ENCODE results near the gene KIRREL1.

Gene KIRREL1

DNA sequence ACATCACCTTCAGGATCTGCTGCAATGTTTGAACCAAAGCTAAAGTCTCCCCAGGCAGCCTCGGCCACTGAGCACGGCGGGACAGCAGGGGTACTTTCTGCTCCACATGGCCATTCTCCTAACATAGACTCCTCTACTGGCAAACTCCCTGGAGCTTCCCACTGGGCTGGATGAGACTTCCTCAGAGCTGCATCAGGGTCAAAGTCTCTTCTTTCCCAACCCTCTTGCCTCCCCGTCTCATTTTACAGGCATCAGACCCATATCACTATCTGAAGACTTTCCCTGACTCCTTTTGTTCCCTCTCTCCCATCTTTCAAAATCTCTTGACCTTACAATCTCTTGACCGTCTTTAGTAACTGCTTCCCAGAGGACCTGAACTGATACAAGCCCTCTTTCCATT lies 42.2 kb upstream of the KIRREL1 start:
- no peaks in the 10 kb centered on the region for H3K27me3 ChIP-seq (ENCODE audit: insufficient read depth, low read length)
- no peak overlapping the region for H3K27ac ChIP-seq (ENCODE audit: low read depth, low read length)
- H3K4me2 ChIP-seq (ENCODE audit: low read length) = no peak overlapping the region
- H3K9ac ChIP-seq (ENCODE audit: low read length) = no peak overlapping the region
- H3K79me2 ChIP-seq (ENCODE audit: control insufficient read depth, insufficient read depth, low read length, poor library complexity) = no peaks in the 10 kb centered on the region
- H2BK5ac ChIP-seq (ENCODE audit: low read depth, low read length, poor library complexity) = no peak overlapping the region
- no peaks in the 10 kb centered on the region for H3K4me1 ChIP-seq (ENCODE audit: control insufficient read depth in 1 of 2, insufficient read depth in 2 of 2, low read length in 2 of 2)
- no peak overlapping the region for H4K12ac ChIP-seq (ENCODE audit: low read depth, low read length)
- H3K36me3 ChIP-seq (ENCODE audit: control insufficient read depth in 1 of 2, insufficient read depth in 2 of 2, low read length in 2 of 2) = no peaks in the 10 kb centered on the region
- H3K79me1 ChIP-seq (ENCODE audit: low read length) = no peaks in the 10 kb centered on the region
- no CpG with 5 or more reads among the region's 5 CpGs for WGBS (ENCODE audit: extremely low coverage, insufficient coverage, insufficient read length)
- H4K8ac ChIP-seq (ENCODE audit: low read depth, low read length) = no peak overlapping the region
- no peak overlapping the region for H3K4me3 ChIP-seq (ENCODE audit: low read depth, low read length)
- no peak overlapping the region for H3K14ac ChIP-seq (ENCODE audit: low read length)
- DNase-seq = no peak
- H4K91ac ChIP-seq (ENCODE audit: low read depth, low read length) = no peak overlapping the region
- no peak overlapping the region for H2AK5ac ChIP-seq (ENCODE audit: low read length)
- no peaks in the 10 kb centered on the region for H3K9me3 ChIP-seq (ENCODE audit: insufficient read depth, low read depth, low read length)
- no peak overlapping the region for H3K4ac ChIP-seq (ENCODE audit: low read depth, low read length)
- H2AFZ ChIP-seq (ENCODE audit: insufficient read depth, low read length, poor library complexity) = no peak overlapping the region
- H3K18ac ChIP-seq (ENCODE audit: low read length) = no peak overlapping the region
- no peak overlapping the region for H2BK12ac ChIP-seq (ENCODE audit: low read length)
- no peak overlapping the region for H3K23ac ChIP-seq (ENCODE audit: low read length)
- H2BK120ac ChIP-seq (ENCODE audit: insufficient read depth, low read length, poor library complexity) = no peak overlapping the region

DNA sequence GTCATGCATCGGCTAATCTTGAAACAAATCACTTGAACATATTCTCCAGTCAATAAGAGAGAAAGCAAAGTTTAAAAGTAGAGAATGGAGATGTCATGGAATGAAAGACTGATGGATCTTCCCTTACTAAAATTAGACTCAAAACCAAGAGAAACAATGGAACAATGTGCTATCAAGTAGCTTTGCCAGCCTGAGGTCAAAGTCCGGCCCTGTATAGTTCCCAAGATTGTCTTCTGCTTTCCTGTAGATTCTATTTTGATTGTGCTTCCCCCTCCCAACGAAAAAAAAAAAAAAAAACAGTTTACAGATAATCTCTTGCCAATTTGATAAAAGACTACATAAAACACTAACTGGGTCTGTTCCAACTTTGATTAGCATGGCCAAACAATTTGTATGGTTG lies 40.8 kb upstream of the KIRREL1 start:
- no peak for DNase-seq
- Histone ChIP-seq H2BK12ac (ENCODE audit: low read length) (no peak overlapping the region), H2AK5ac (ENCODE audit: low read length) (no peak overlapping the region), H3K27me3 (ENCODE audit: insufficient read depth, low read length) (no peaks in the 10 kb centered on the region), H3K79me1 (ENCODE audit: low read length) (no peaks in the 10 kb centered on the region), H3K27ac (ENCODE audit: low read depth, low read length) (no peak overlapping the region), H4K91ac (ENCODE audit: low read depth, low read length) (no peak overlapping the region), H3K9ac (ENCODE audit: low read length) (no peak overlapping the region), H4K12ac (ENCODE audit: low read depth, low read length) (no peak overlapping the region), H3K79me2 (ENCODE audit: control insufficient read depth, insufficient read depth, low read length, poor library complexity) (no peaks in the 10 kb centered on the region), H3K4me1 (ENCODE audit: control insufficient read depth in 1 of 2, insufficient read depth in 2 of 2, low read length in 2 of 2) (no peaks in the 10 kb centered on the region), H3K14ac (ENCODE audit: low read length) (no peak overlapping the region), H2BK120ac (ENCODE audit: insufficient read depth, low read length, poor library complexity) (no peak overlapping the region), H3K4me3 (ENCODE audit: low read depth, low read length) (no peak overlapping the region), H2AFZ (ENCODE audit: insufficient read depth, low read length, poor library complexity) (no peak overlapping the region), H3K23ac (ENCODE audit: low read length) (no peak overlapping the region), H3K4ac (ENCODE audit: low read depth, low read length) (no peak overlapping the region), H2BK5ac (ENCODE audit: low read depth, low read length, poor library complexity) (no peak overlapping the region), H3K36me3 (ENCODE audit: control insufficient read depth in 1 of 2, insufficient read depth in 2 of 2, low read length in 2 of 2) (no peaks in the 10 kb centered on the region), H3K9me3 (ENCODE audit: insufficient read depth, low read depth, low read length) (no peaks in the 10 kb centered on the region), H3K18ac (ENCODE audit: low read length) (no peak overlapping the region), H4K8ac (ENCODE audit: low read depth, low read length) (no peak overlapping the region), H3K4me2 (ENCODE audit: low read length) (no peak overlapping the region)
- no CpG with 5 or more reads among the region's 3 CpGs for WGBS (ENCODE audit: extremely low coverage, insufficient coverage, insufficient read length)

DNA sequence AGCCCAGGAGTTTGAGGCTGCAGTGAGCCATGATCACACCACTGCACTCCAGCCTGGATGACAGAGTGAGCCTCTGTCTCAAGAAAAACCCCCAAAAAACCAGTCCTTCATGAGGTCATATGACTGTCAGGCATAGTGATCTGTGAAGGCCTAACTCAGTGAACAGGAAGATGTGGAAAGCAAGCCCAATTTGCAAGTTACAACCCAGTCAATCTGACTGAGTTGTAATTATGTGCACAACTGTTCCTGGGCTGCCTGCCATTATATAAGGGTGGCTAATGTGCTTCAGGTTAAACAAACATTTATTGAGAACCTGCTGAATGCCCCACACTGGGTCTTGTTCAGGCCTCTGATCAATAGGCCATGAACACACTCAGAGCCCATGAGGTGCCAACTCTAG lies 38.2 kb upstream of the KIRREL1 start:
- H2AK5ac ChIP-seq (ENCODE audit: low read length) = no peak overlapping the region
- H4K8ac ChIP-seq (ENCODE audit: low read depth, low read length) = no peak overlapping the region
- H3K14ac ChIP-seq (ENCODE audit: low read length) = no peak overlapping the region
- no peaks in the 10 kb centered on the region for H3K4me1 ChIP-seq (ENCODE audit: control insufficient read depth in 1 of 2, insufficient read depth in 2 of 2, low read length in 2 of 2)
- H3K79me1 ChIP-seq (ENCODE audit: low read length) = no peaks in the 10 kb centered on the region
- no peak overlapping the region for H3K4me2 ChIP-seq (ENCODE audit: low read length)
- H3K4ac ChIP-seq (ENCODE audit: low read depth, low read length) = no peak overlapping the region
- no peak overlapping the region for H2AFZ ChIP-seq (ENCODE audit: insufficient read depth, low read length, poor library complexity)
- H3K23ac ChIP-seq (ENCODE audit: low read length) = no peak overlapping the region
- no peak overlapping the region for H3K27ac ChIP-seq (ENCODE audit: low read depth, low read length)
- H3K27me3 ChIP-seq (ENCODE audit: insufficient read depth, low read length) = no peaks in the 10 kb centered on the region
- H2BK5ac ChIP-seq (ENCODE audit: low read depth, low read length, poor library complexity) = no peak overlapping the region
- H3K9ac ChIP-seq (ENCODE audit: low read length) = no peak overlapping the region
- H3K36me3 ChIP-seq (ENCODE audit: control insufficient read depth in 1 of 2, insufficient read depth in 2 of 2, low read length in 2 of 2) = no peaks in the 10 kb centered on the region
- no peaks in the 10 kb centered on the region for H3K9me3 ChIP-seq (ENCODE audit: insufficient read depth, low read depth, low read length)
- no peak overlapping the region for H3K18ac ChIP-seq (ENCODE audit: low read length)
- no peak overlapping the region for H3K4me3 ChIP-seq (ENCODE audit: low read depth, low read length)
- H3K79me2 ChIP-seq (ENCODE audit: control insufficient read depth, insufficient read depth, low read length, poor library complexity) = no peaks in the 10 kb centered on the region
- H2BK12ac ChIP-seq (ENCODE audit: low read length) = no peak overlapping the region
- H2BK120ac ChIP-seq (ENCODE audit: insufficient read depth, low read length, poor library complexity) = no peak overlapping the region
- no peak overlapping the region for H4K91ac ChIP-seq (ENCODE audit: low read depth, low read length)
- H4K12ac ChIP-seq (ENCODE audit: low read depth, low read length) = no peak overlapping the region
- DNase-seq = no peak

DNA sequence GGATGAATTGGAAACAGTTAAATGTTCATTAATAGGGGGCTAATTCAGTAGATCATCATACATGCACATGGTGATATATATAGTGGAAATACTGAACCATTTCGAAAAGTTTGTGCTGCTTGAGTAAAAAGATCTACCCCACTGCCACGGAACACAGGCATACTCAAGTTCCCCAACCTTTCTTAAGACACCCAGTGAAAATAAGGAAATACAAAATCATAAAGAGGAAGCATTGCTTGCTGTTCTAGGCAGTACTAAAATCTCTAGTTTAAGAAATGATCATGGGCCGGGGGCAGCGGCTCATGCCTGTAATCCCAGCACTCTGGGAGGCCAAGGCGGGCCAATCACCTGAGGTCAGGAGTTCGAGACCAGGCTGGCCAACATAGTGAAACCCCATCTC lies 37.6 kb upstream of the KIRREL1 start:
- H3K79me2 ChIP-seq (ENCODE audit: control insufficient read depth, insufficient read depth, low read length, poor library complexity) = no peaks in the 10 kb centered on the region

More for the DNA sequence above, 37.6 kb upstream of the KIRREL1 start:
- Histone ChIP-seq H3K14ac (ENCODE audit: low read length) (no peak overlapping the region), H3K9ac (ENCODE audit: low read length) (no peak overlapping the region), H2AFZ (ENCODE audit: insufficient read depth, low read length, poor library complexity) (no peak overlapping the region), H3K4ac (ENCODE audit: low read depth, low read length) (no peak overlapping the region), H4K91ac (ENCODE audit: low read depth, low read length) (no peak overlapping the region), H2BK120ac (ENCODE audit: insufficient read depth, low read length, poor library complexity) (no peak overlapping the region), H4K8ac (ENCODE audit: low read depth, low read length) (no peak overlapping the region), H2AK5ac (ENCODE audit: low read length) (no peak overlapping the region), H3K18ac (ENCODE audit: low read length) (no peak overlapping the region), H3K27ac (ENCODE audit: low read depth, low read length) (no peak overlapping the region), H3K9me3 (ENCODE audit: insufficient read depth, low read depth, low read length) (no peaks in the 10 kb centered on the region), H3K36me3 (ENCODE audit: control insufficient read depth in 1 of 2, insufficient read depth in 2 of 2, low read length in 2 of 2) (no peaks in the 10 kb centered on the region), H3K23ac (ENCODE audit: low read length) (no peak overlapping the region), H3K4me1 (ENCODE audit: control insufficient read depth in 1 of 2, insufficient read depth in 2 of 2, low read length in 2 of 2) (no peaks in the 10 kb centered on the region), H3K79me1 (ENCODE audit: low read length) (no peaks in the 10 kb centered on the region), H3K4me2 (ENCODE audit: low read length) (no peak overlapping the region), H4K12ac (ENCODE audit: low read depth, low read length) (no peak overlapping the region), H3K27me3 (ENCODE audit: insufficient read depth, low read length) (no peaks in the 10 kb centered on the region), H3K4me3 (ENCODE audit: low read depth, low read length) (no peak overlapping the region), H2BK5ac (ENCODE audit: low read depth, low read length, poor library complexity) (no peak overlapping the region), H2BK12ac (ENCODE audit: low read length) (no peak overlapping the region)
- DNase-seq = no peak
- no CpG with 5 or more reads among the region's 6 CpGs for WGBS (ENCODE audit: extremely low coverage, insufficient coverage, insufficient read length)
